Upper lobe of left lung (tissue), 4 donors: ENCODE data around the gene AGRN.

Experiments used
- EP300 ChIP-seq, 4 donors: sonication (generic); formaldehyde crosslinking; IDR thresholded peaks; one replicate each; pipeline ENCODE4 v1.5.1; 2017; ENCODE audit warnings: antibody characterized with exemption in 4 of 4, control low read depth in 2 of 4
- TF ChIP-seq, protein P1 (sequence below), 6 experiments: fragments of 450-650 bp in 4 of 6; fragments of 200-600 bp in 2 of 6; sonication (generic) in 2 of 6; IDR thresholded peaks; one replicate each; pipeline ENCODE4 v1.5.1; 2016 to 2019; ENCODE audit warnings: antibody characterized with exemption in 6 of 6

- TF ChIP-seq, protein P1, sequence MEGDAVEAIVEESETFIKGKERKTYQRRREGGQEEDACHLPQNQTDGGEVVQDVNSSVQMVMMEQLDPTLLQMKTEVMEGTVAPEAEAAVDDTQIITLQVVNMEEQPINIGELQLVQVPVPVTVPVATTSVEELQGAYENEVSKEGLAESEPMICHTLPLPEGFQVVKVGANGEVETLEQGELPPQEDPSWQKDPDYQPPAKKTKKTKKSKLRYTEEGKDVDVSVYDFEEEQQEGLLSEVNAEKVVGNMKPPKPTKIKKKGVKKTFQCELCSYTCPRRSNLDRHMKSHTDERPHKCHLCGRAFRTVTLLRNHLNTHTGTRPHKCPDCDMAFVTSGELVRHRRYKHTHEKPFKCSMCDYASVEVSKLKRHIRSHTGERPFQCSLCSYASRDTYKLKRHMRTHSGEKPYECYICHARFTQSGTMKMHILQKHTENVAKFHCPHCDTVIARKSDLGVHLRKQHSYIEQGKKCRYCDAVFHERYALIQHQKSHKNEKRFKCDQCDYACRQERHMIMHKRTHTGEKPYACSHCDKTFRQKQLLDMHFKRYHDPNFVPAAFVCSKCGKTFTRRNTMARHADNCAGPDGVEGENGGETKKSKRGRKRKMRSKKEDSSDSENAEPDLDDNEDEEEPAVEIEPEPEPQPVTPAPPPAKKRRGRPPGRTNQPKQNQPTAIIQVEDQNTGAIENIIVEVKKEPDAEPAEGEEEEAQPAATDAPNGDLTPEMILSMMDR (IDR thresholded peaks at IDR 0.05), result no peak
- TF ChIP-seq EP300 (IDR thresholded peaks at IDR 0.05), result no peak
Measured at GRCh38 chr1:995665-996633, 24.0 kb upstream of the AGRN start.
